IPS-20b (cell line): ENCODE data around the gene CEP350.
"Not testable (repeated sequence)": the region's sequence is repeated elsewhere in the genome, so short reads cannot be mapped to it uniquely, and the experiment has no call there.

Experiments used
- H3K27ac ChIP-seq: one replicate; pipeline ENCODE4 v1.5.1; 2013; ENCODE audit warnings: low read length
- H3K27me3 ChIP-seq: 2 replicates; pipeline ENCODE4 v1.6.1; 2013; ENCODE audit warnings: mild to moderate bottlenecking, low read length, inconsistent platforms; ENCODE audit not compliant: insufficient read depth
- H3K36me3 ChIP-seq: 2 replicates; pipeline ENCODE4 v1.6.1; 2013; ENCODE audit warnings: low read depth, mild to moderate bottlenecking, inconsistent platforms, low read length, moderate library complexity; ENCODE audit not compliant: insufficient read depth
- H3K4me1 ChIP-seq: 2 replicates; pipeline ENCODE4 v1.6.1; 2013; ENCODE audit warnings: mild to moderate bottlenecking, control low read depth, inconsistent platforms, low read length, moderate library complexity; ENCODE audit not compliant: insufficient read depth
- H3K4me3 ChIP-seq: 2 replicates; pipeline ENCODE4 v1.5.1; 2013; ENCODE audit warnings: mild to moderate bottlenecking, low read length, inconsistent platforms
- H3K9ac ChIP-seq: 2 replicates; pipeline ENCODE4 v1.6.1; 2013; ENCODE audit warnings: low read depth, mild to moderate bottlenecking, inconsistent platforms, low read length, moderate library complexity
- H3K9me3 ChIP-seq: 2 replicates; pipeline ENCODE4 v1.6.1; 2013; ENCODE audit warnings: mild to moderate bottlenecking, low read depth, low read length, inconsistent platforms; ENCODE audit not compliant: insufficient read depth

The CEP350 gene

DNA sequence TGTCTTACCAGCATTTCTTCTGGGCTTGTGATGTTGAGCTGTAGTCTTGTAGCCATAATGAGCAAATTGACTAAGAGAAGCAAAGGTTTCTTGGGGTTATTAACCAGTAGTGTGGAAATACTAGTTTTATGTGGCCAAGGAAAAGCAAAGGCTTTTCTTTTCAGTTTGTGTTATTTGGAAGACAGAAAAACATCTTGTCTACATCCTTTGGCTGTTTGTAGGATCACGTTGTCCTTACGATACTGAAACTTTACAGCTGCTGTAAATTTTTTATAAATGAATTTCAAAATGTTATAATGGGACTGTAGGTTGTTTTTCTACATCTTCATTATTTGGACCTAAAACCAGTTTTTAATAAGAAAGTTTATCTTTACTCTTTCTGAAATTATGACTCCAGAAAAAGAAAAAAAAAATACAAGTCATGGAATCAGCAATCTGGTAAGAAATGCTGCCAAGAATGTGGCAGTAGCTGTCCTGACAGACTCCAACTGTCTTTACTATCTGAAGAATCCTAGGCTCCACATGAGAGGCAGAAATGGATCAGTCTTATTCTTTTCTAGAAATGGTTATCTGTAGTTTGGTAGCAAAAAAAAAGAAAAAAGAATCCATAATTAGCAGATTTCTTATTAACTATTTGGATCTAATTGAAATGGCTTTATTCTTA, 158.5 kb downstream of the CEP350 start:
- Histone ChIP-seq H3K9me3 (no peaks in the 10 kb centered on the region), H3K27ac (no peak overlapping the region), H3K4me1 (no peaks in the 10 kb centered on the region), H3K4me3 (no peak overlapping the region), H3K9ac (no peak overlapping the region), H3K27me3 (no peaks in the 10 kb centered on the region), H3K36me3 (peaks cover 28% of the 10 kb centered on the region)

DNA sequence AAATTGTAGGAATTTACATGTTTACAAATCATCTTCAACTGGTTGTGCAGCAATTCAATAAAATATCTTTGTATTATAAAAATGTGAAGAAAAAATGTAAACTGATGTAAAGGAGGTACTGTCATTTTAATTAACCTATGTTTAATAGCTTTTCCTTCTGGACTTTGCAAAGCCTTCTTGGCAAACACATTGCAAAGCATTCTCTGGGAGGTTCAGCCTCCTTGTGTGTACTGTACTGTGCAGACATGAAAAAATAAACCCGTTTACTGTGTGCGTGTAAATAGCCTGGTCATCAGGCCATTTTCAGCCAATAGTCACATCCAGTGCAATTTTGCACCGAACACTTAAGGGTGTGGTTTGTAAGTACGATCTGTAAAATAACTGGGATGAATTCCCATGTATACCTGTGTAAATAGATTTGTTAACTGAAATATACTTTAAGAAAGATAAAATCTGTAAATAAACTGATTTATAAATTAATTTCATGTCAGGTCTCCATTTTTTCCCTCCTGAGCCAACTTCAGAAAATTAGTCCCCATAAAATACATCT, 159.9 kb downstream of the CEP350 start:
- Histone ChIP-seq H3K4me3 (no peak overlapping the region), H3K9ac (no peak overlapping the region), H3K27me3 (no peaks in the 10 kb centered on the region), H3K9me3 (no peaks in the 10 kb centered on the region), H3K36me3 (peaks cover 28% of the 10 kb centered on the region), H3K4me1 (no peaks in the 10 kb centered on the region), H3K27ac (no peak overlapping the region)

DNA sequence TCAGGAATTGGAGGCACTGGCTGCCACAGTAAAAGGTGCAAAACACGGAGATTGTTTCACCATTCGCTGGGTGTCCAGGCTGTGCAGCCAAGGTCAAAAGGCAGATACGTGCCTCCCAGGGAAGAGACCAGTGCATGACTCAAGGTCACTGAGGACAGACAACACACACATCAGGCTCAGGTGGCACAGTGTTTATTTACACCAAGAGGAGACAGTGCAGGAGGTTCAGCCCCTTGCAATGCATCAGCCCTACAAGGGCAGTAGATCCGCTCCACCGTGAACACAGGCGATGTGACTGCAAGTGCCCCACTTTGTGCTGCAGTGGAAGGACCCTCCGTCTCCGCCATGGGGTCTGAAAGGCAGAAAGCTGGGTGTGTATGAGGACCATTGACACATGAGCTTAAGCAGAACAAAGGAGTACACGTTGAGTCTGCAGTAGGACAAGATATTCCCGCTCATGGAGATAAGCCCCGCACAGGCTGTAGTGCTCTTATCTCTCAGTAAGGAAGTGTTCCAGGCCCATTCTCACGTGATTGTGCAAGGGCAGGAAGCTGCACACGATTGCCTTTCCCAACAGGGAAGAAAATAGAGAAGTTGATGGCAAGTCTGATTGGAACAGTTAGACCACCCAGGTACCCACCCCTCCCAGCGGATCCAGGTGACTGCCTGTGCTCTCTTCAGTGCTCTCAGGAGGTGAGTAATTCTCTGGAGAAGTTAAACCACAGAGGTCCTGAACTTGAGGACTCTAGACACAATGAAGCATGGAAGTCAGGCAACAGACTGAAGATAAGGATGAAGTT, 162.6 kb downstream of the CEP350 start:
- H3K4me3 ChIP-seq = no peak overlapping the region
- no peak overlapping the region for H3K27ac ChIP-seq
- H3K36me3 ChIP-seq = peaks cover 8% of the 10 kb centered on the region; the same call in 1 of the 2 replicates
- no peaks in the 10 kb centered on the region for H3K27me3 ChIP-seq
- no peaks in the 10 kb centered on the region for H3K9me3 ChIP-seq
- no peaks in the 10 kb centered on the region for H3K4me1 ChIP-seq
- H3K9ac ChIP-seq = no peak overlapping the region

GRCh38 chr1:180117764-180118116, 163.1 kb downstream of the CEP350 start:
- H3K36me3 ChIP-seq = peaks cover 2% of the 10 kb centered on the region; the same call in 1 of the 2 replicates
- no peak overlapping the region for H3K27ac ChIP-seq
- H3K9ac ChIP-seq = no peak overlapping the region
- no peaks in the 10 kb centered on the region for H3K9me3 ChIP-seq
- H3K27me3 ChIP-seq = no peaks in the 10 kb centered on the region
- no peaks in the 10 kb centered on the region for H3K4me1 ChIP-seq
- H3K4me3 ChIP-seq = no peak overlapping the region

GRCh38 chr1:180119837-180120236, 165.2 kb downstream of the CEP350 start:
- Histone ChIP-seq H3K27ac (no peak overlapping the region), H3K9me3 (no peaks in the 10 kb centered on the region), H3K9ac (no peak overlapping the region; the same call in 1 of the 2 replicates), H3K4me3 (no peak overlapping the region), H3K27me3 (no peaks in the 10 kb centered on the region), H3K4me1 (no peaks in the 10 kb centered on the region), H3K36me3 (no peaks in the 10 kb centered on the region)

DNA sequence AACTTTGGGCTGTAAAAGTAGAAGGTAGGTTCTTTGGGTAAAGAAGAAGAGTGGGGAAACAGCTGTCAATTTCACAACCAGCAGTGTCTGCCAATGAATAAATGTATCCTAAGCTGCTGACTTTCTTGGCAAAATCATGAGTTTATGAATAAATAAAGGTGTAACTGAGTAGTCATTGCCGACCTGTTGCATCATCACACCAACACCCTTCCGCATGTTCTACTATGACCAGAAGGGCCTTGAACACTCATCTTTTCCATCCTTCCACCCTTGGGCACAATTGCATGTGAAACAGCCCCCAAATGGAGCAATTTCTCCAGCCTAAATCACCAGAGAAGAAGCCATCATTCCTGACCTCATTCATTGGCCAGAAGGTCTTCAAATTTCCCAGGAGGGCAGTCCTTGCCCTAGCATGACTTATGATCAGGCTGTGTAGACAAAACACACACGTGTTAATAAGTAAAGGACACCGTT, 168.9 kb downstream of the CEP350 start:
- Histone ChIP-seq H3K27ac (no peak overlapping the region), H3K4me1 (no peaks in the 10 kb centered on the region), H3K9ac (no peak overlapping the region), H3K36me3 (no peaks in the 10 kb centered on the region), H3K9me3 (no peaks in the 10 kb centered on the region), H3K27me3 (no peaks in the 10 kb centered on the region), H3K4me3 (no peak overlapping the region)

DNA sequence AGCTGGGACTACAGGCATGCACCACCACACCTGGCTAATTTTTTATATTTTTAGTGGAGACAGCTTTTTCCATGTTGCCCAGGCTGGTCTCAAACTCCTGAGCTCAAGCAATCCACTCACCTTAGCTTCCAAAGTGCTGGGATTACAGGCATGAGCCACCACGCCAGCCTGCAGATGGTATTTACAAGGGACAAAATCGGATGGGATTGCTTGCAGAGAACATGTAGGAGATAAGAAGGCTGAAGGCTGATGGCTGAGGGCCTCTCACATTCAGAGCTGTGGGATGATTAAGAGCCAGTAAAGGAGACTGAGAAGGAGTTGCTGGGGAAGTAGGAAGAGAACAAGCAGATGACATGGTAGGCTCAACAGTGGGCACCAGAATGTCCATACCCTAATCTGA, 176.0 kb downstream of the CEP350 start:
- Histone ChIP-seq H3K4me3 (no peak overlapping the region), H3K9me3 (no peaks in the 10 kb centered on the region), H3K9ac (no peak overlapping the region), H3K27me3 (no peaks in the 10 kb centered on the region), H3K4me1 (no peaks in the 10 kb centered on the region), H3K36me3 (no peaks in the 10 kb centered on the region), H3K27ac (no peak overlapping the region)

- H3K36me3 ChIP-seq = no peaks in the 10 kb centered on the region
- no peak overlapping the region for H3K9ac ChIP-seq
- H3K4me3 ChIP-seq = no peak overlapping the region
- no peaks in the 10 kb centered on the region for H3K9me3 ChIP-seq
- H3K27ac ChIP-seq = no peak overlapping the region
- no peaks in the 10 kb centered on the region for H3K4me1 ChIP-seq
- no peaks in the 10 kb centered on the region for H3K27me3 ChIP-seq
Measured at GRCh38 chr1:180131510-180131909, 176.9 kb downstream of the CEP350 start.

- Histone ChIP-seq H3K27ac (no peak overlapping the region), H3K9me3 (no peaks in the 10 kb centered on the region), H3K4me1 (no peaks in the 10 kb centered on the region), H3K9ac (no peak overlapping the region), H3K27me3 (no peaks in the 10 kb centered on the region), H3K36me3 (no peaks in the 10 kb centered on the region), H3K4me3 (no peak overlapping the region)
Measured at GRCh38 chr1:180133193-180133592, 178.6 kb downstream of the CEP350 start.

DNA sequence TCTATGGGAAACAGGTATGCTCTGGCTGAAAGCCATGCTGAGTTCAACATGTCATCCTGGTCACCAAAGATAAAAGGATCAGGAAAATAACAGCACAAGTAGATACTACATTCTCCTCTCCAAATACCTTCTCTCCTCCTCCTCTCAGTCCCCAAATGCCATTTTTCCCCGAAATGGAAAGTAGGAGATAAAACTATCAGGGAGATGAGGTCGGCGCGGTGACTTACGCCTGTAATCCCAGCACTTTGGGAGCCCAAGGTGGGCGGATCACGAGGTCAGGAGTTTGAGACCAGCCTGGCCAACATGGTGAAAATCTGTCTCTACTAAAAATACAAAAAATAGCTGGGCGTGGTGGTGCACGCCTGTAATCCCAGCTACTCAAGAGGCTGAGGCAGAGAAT, 179.1 kb downstream of the CEP350 start:
- not testable (repeated sequence) for H3K4me3 ChIP-seq, H3K9me3 ChIP-seq, H3K9ac ChIP-seq, H3K27me3 ChIP-seq, H3K36me3 ChIP-seq, H3K27ac ChIP-seq, H3K4me1 ChIP-seq

GRCh38 chr1:180135535-180135934, 180.9 kb downstream of the CEP350 start:
- Histone ChIP-seq H3K9me3 (no peaks in the 10 kb centered on the region), H3K36me3 (no peaks in the 10 kb centered on the region), H3K9ac (no peak overlapping the region), H3K4me1 (no peaks in the 10 kb centered on the region), H3K27ac (no peak overlapping the region), H3K27me3 (no peaks in the 10 kb centered on the region), H3K4me3 (no peak overlapping the region)
